Prostate gland (tissue), 2 donors: ENCODE data around the gene LDB2. TPM values are rescaled to one million over a fixed set of nuclear protein-coding genes. Genes with fewer than 3 reads are reported as not detected.
"Not testable (repeated sequence)": the region's sequence is repeated elsewhere in the genome, so short reads cannot be mapped to it uniquely, and the experiment has no call there.

Experiments used
- DNase-seq: peaks from one replicate; pipeline ENCODE4 v3.0.0-alpha.2; 2019; ENCODE audit warnings: low spot score
- H3K27ac ChIP-seq, 2 donors: fragments of 200-600 bp; sonication (generic); 2 replicates each; pipeline ENCODE4 v1.5.1; 2017 to 2019
- H3K27me3 ChIP-seq: fragments of 200-600 bp; sonication (generic); replicated peaks from 2 replicates; pipeline ENCODE4 v1.5.1; 2019; ENCODE audit not compliant: insufficient read depth
- H3K36me3 ChIP-seq, 2 donors: fragments of 200-600 bp; sonication (generic); 1 replicate in 1 of 2; 2 replicates in 1 of 2; pipeline versions ENCODE4 v1.5.1 to v1.8.1; 2017 to 2019
- H3K4me1 ChIP-seq: fragments of 200-600 bp; sonication (generic); replicated peaks from 2 replicates; pipeline ENCODE4 v1.5.1; 2019
- H3K4me3 ChIP-seq, 2 donors: fragments of 200-600 bp; sonication (generic); 2 replicates each; pipeline ENCODE4 v1.5.1; 2017 to 2019
- H3K9me3 ChIP-seq: fragments of 200-600 bp; sonication (generic); 2 replicates; pipeline ENCODE4 v1.5.1; 2017
- CTCF ChIP-seq, 4 experiments: fragments of 200-600 bp in 2 of 4; fragments of 450-650 bp in 2 of 4; sonication (generic) in 2 of 4; IDR thresholded peaks; 1 replicate in 3 of 4; 2 replicates in 1 of 4; pipeline ENCODE4 v1.5.1; 2016 to 2019; ENCODE audit warnings: antibody characterized with exemption in 4 of 4, mild to moderate bottlenecking in 2 of 4, moderate library complexity in 2 of 4
- POLR2A ChIP-seq: fragments of 450-650 bp; IDR thresholded peaks from one replicate; pipeline ENCODE4 v1.6.1; 2016; ENCODE audit warnings: antibody characterized with exemption, mild to moderate bottlenecking
- POLR2AphosphoS5 ChIP-seq: sonication (generic); formaldehyde crosslinking; IDR thresholded peaks from one replicate; pipeline ENCODE4 v1.6.1; 2017; ENCODE audit warnings: antibody characterized with exemption
- WGBS: methylation state at CpG from one replicate; pipeline ENCODE4 v1.1.5; 2018; 5-methylcytosine and 5-hydroxymethylcytosine counted together
- intact Hi-C: fragments of 100-400 bp; cut with DNase I; formaldehyde crosslinking; loops from one replicate; pipeline ENCODE4 v1.14.2; 2022
- total RNA-seq, 2 donors: library from RNA; depleted of rRNA; stranded (reverse); fragments of >200 nt; gene quantifications; one replicate each; pipeline ENCODE4 v1.1.0, GENCODE V29; 2016

The LDB2 gene
- total RNA-seq, 2 donors from 2014 or later = 6.0 to 37.7 TPM

GRCh38 chr4:16641971-16642370, 256.5 kb downstream of the LDB2 start:
- intact Hi-C loops = loop anchor here (10.0 kb wide), 1 partner anchor 683 kb away; no protein-coding TSS in a partner anchor
- TF ChIP-seq POLR2A (no peak), CTCF (IDR thresholded peaks at IDR 0.05) (no peak), POLR2AphosphoS5 (no peak)
- no peaks in the 10 kb centered on the region for H3K27me3 ChIP-seq
- DNase-seq = no peak
- H3K27ac ChIP-seq = no peak overlapping the region
- no peaks in the 10 kb centered on the region for H3K9me3 ChIP-seq
- no peaks in the 10 kb centered on the region for H3K4me1 ChIP-seq
- no peaks in the 10 kb centered on the region for H3K36me3 ChIP-seq
- 64% methylated on average over 1 of the region's 1 CpG for WGBS
- H3K4me3 ChIP-seq = no peak overlapping the region

DNA sequence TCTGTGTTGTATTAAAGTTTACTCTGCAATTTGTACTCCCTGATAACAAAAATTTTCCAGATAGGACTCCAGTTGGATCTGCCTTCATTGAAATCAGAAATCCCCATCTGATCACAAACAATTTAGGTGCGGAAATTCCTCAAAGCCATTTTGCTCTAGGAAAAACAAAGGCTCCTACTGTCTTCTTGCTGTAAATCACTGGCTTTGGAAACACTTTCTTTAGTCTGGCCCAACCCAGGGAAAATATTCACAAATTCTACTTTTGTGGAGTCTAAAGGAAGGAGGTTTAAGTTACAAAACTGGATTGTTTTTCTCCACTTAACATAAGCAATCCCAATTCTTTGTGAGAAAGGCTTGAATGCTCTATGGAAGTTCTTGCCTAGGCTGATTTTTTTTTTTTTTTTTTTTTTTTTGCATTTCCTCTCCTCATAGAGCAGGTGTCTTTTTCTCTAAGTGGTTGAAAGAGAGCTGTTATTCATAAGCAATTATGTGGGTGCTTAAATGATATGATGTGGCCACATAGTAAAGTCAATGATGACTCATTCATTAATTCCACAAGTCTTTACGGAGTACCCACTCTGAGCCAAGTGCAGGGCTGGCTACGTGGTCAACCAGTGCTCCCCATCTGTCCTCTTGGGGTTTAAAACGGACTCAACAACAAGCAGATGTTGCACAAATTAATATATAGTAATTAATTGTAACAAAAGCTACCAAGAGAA, 261.4 kb downstream of the LDB2 start:
- H3K9me3 ChIP-seq = no peaks in the 10 kb centered on the region
- no peaks in the 10 kb centered on the region for H3K4me1 ChIP-seq
- 71% methylated on average over 4 of the region's 4 CpGs for WGBS
- TF ChIP-seq POLR2A (no peak), CTCF (IDR thresholded peaks at IDR 0.05) (no peak), POLR2AphosphoS5 (no peak)
- no peak overlapping the region for H3K4me3 ChIP-seq
- H3K27ac ChIP-seq = no peak overlapping the region
- intact Hi-C loops = no loop called here
- no peaks in the 10 kb centered on the region for H3K36me3 ChIP-seq
- DNase-seq = no peak
- no peaks in the 10 kb centered on the region for H3K27me3 ChIP-seq

DNA sequence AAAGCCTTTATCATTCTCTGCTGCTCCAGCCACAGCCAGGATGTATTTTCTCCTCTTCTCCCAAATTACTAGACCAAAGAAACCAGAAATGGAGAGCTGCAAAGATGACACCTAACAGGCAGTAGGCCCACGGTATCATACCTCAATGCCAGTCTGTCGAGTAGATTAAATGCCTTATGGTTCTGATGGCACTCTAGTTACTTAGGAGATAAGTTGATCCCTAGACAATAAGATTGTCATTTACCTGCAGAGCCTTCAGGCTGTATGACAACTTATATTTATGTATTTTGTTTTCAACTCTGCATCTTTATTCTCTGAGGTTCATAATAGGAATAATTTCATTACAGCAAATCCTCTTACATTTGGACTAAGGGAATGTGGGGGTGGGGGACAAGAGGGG, 262.1 kb downstream of the LDB2 start:
- intact Hi-C loops = no loop called here
- Histone ChIP-seq H3K27ac (no peak overlapping the region), H3K9me3 (no peaks in the 10 kb centered on the region), H3K36me3 (no peaks in the 10 kb centered on the region), H3K4me3 (no peak overlapping the region), H3K4me1 (no peaks in the 10 kb centered on the region), H3K27me3 (no peaks in the 10 kb centered on the region)
- TF ChIP-seq POLR2A (no peak), POLR2AphosphoS5 (no peak), CTCF (IDR thresholded peaks at IDR 0.05) (no peak)
- DNase-seq = no peak
- WGBS = 83% methylated on average over 2 of the region's 2 CpGs

DNA sequence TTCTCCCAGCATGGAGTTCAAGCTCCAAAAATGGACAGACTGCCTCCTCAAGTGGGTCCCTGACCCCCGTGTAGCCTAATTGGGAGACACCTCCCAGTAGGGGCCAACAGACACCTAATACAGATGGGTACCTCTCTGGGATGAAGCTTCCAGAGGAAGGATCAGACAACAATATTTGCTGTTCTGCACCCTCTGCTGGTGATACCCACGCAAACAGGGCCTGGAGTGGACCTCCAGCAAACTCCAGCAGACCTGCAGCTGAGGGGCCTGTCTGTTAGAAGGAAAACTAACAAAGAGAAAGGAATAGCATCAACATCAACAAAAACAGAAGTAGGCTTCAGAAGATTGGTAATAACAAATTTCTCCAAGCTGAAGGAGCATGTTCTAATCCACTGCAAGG, 269.2 kb downstream of the LDB2 start:
- H3K27ac ChIP-seq, intact Hi-C loops, DNase-seq, H3K9me3 ChIP-seq, H3K4me1 ChIP-seq, H3K36me3 ChIP-seq, H3K27me3 ChIP-seq, H3K4me3 ChIP-seq: not testable (repeated sequence)
- 100% methylated on average over 2 of the region's 2 CpGs for WGBS

DNA sequence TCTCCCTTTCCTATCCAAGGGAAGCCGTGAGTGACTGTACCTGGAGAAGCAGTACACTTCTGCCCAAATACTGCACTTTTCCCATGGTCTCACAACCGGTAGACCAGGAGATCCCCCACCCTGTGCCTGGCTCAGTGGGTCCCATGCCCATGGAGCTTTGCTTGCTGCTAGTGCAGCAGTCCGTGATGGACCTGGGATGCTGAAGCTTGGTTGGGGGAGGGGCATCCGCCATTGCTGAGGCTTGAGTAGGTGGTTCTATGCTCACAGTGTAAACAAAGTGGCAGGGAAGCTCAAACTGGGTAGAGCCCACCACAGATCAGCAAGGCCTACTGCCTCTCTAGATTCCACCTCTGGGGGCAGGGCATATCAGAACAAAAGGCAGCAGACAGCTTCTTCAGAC, 269.6 kb downstream of the LDB2 start:
- 77% methylated on average over 4 of the region's 4 CpGs for WGBS
- H3K27ac ChIP-seq, intact Hi-C loops: not testable (repeated sequence)

DNA sequence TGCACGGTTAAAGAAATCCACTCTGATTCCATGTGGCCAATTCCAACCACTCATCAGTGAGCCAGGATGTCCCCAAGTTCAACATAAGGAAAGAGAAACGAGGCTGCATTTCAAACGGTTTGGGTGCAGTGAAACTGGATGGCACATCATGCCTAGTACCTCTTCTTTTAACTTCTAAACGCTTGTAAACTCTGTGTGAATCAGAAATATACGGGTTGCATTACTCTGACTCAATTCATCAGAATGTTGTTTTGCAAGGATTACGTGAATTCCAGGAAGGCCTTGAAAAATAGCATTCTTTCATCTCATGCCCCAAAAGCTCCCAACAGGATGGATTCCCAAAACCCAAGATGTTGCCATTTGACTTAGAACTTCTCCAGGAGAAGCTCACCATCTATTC, 270.4 kb downstream of the LDB2 start:
- no peaks in the 10 kb centered on the region for H3K36me3 ChIP-seq
- no peaks in the 10 kb centered on the region for H3K27me3 ChIP-seq
- 60% methylated on average over 6 of the region's 6 CpGs for WGBS
- no peak for DNase-seq
- intact Hi-C loops = no loop called here
- no peaks in the 10 kb centered on the region for H3K4me1 ChIP-seq
- H3K4me3 ChIP-seq = no peak overlapping the region
- no peaks in the 10 kb centered on the region for H3K9me3 ChIP-seq
- no peak overlapping the region for H3K27ac ChIP-seq
- TF ChIP-seq POLR2AphosphoS5 (no peak), CTCF (IDR thresholded peaks at IDR 0.05) (no peak), POLR2A (no peak)

More for the DNA sequence above, 269.6 kb downstream of the LDB2 start:
- not testable (repeated sequence) for H3K9me3 ChIP-seq, H3K27me3 ChIP-seq, H3K4me1 ChIP-seq, H3K36me3 ChIP-seq, DNase-seq, H3K4me3 ChIP-seq
